Mesenchymal stem cell (in vitro differentiated cells and primary cell): ENCODE results near the gene ALDH3A1.

Source experiments
- DNase-seq: peaks from one replicate; pipeline ENCODE4 v3.0.0-alpha.2; 2013
- H2AFZ ChIP-seq: one replicate; pipeline ENCODE4 v1.6.1; 2013; ENCODE audit warnings: low read depth, mild to moderate bottlenecking, control low read depth, inconsistent platforms, low read length, moderate library complexity
- H2AK5ac ChIP-seq: 2 replicates; pipeline ENCODE4 v1.6.1; 2013; ENCODE audit warnings: low read length, moderate library complexity, mild to moderate bottlenecking, inconsistent platforms; ENCODE audit not compliant: severe bottlenecking
- H2BK120ac ChIP-seq: one replicate; pipeline ENCODE4 v1.6.1; 2013; ENCODE audit warnings: low read depth, mild to moderate bottlenecking, inconsistent platforms, low read length, moderate library complexity
- H2BK12ac ChIP-seq, 2 experiments: one replicate each; pipeline ENCODE4 v1.6.1; 2013; ENCODE audit warnings: inconsistent platforms in 2 of 2, low read length in 2 of 2, mild to moderate bottlenecking in 2 of 2, moderate library complexity in 2 of 2, control low read depth in 1 of 2
- H2BK15ac ChIP-seq: one replicate; pipeline ENCODE4 v1.6.1; 2013; ENCODE audit warnings: mild to moderate bottlenecking, low read depth, inconsistent platforms; ENCODE audit not compliant: poor library complexity, severe bottlenecking
- H2BK5ac ChIP-seq: 2 replicates; pipeline ENCODE4 v1.6.1; 2013; ENCODE audit warnings: low read depth, mild to moderate bottlenecking, low read length, control low read depth, inconsistent platforms; ENCODE audit not compliant: poor library complexity, severe bottlenecking
- H3K14ac ChIP-seq, 2 experiments: one replicate each; pipeline ENCODE4 v1.6.1; 2013; ENCODE audit warnings: inconsistent platforms in 2 of 2, low read length in 2 of 2, control low read depth in 1 of 2, mild to moderate bottlenecking in 1 of 2, moderate library complexity in 1 of 2
- H3K18ac ChIP-seq, 2 experiments: one replicate each; pipeline ENCODE4 v1.6.1; 2013; ENCODE audit warnings: inconsistent platforms in 2 of 2, low read length in 2 of 2, control low read depth in 1 of 2, low read depth in 1 of 2, mild to moderate bottlenecking in 1 of 2
- H3K23ac ChIP-seq, 2 experiments: one replicate each; pipeline ENCODE4 v1.6.1; 2013; ENCODE audit warnings: inconsistent platforms in 2 of 2, low read length in 2 of 2, mild to moderate bottlenecking in 2 of 2, moderate library complexity in 2 of 2, control low read depth in 1 of 2
- H3K27ac ChIP-seq: 2 replicates; pipeline ENCODE4 v1.5.1; 2013; ENCODE audit warnings: mild to moderate bottlenecking, moderate library complexity, low read length, control low read depth, inconsistent platforms; ENCODE audit not compliant: poor library complexity, severe bottlenecking
- H3K27me3 ChIP-seq, 2 experiments: 2 replicates each; pipeline versions ENCODE4 v1.6.1 to v1.7.0; 2013; ENCODE audit warnings: low read length in 2 of 2, mild to moderate bottlenecking in 2 of 2, moderate library complexity in 2 of 2, control low read depth in 1 of 2, inconsistent platforms in 1 of 2; ENCODE audit not compliant: control insufficient read depth in 1 of 2, insufficient read depth in 1 of 2
- H3K36me3 ChIP-seq, 2 experiments: 2 replicates each; pipeline versions ENCODE4 v1.6.1 to v1.7.0; 2013; ENCODE audit warnings: low read length in 2 of 2, control low read depth in 1 of 2, inconsistent platforms in 1 of 2, low read depth in 1 of 2, mild to moderate bottlenecking in 1 of 2; ENCODE audit not compliant: insufficient read depth in 2 of 2, control insufficient read depth in 1 of 2
- H3K4ac ChIP-seq, 2 experiments: one replicate each; pipeline ENCODE4 v1.6.1; 2013; ENCODE audit warnings: inconsistent platforms in 2 of 2, low read length in 2 of 2, mild to moderate bottlenecking in 2 of 2, moderate library complexity in 2 of 2, control low read depth in 1 of 2, low read depth in 1 of 2
- H3K4me1 ChIP-seq: 2 replicates; pipeline ENCODE4 v1.6.1; 2013; ENCODE audit warnings: low read depth, low read length, control low read depth; ENCODE audit not compliant: control insufficient read depth, insufficient read depth
- H3K4me2 ChIP-seq: 2 replicates; pipeline ENCODE4 v1.6.1; 2013; ENCODE audit warnings: low read length, mild to moderate bottlenecking, inconsistent platforms; ENCODE audit not compliant: poor library complexity, severe bottlenecking
- H3K4me3 ChIP-seq, 2 experiments: 2 replicates each; pipeline versions ENCODE4 v1.5.1 to v1.7.0; 2013; ENCODE audit warnings: low read length in 2 of 2, mild to moderate bottlenecking in 2 of 2, control low read depth in 1 of 2, low read depth in 1 of 2; ENCODE audit not compliant: insufficient read depth in 1 of 2
- H3K79me1 ChIP-seq: replicated peaks from 2 replicates; pipeline ENCODE4 v1.6.1; 2013; ENCODE audit warnings: mild to moderate bottlenecking, control low read depth, low read length, inconsistent platforms; ENCODE audit not compliant: poor library complexity, severe bottlenecking
- H3K9ac ChIP-seq: 2 replicates; pipeline ENCODE4 v1.7.0; 2013; ENCODE audit warnings: mild to moderate bottlenecking, low read length, moderate library complexity
- H3K9me3 ChIP-seq: 2 replicates; pipeline ENCODE4 v1.7.0; 2013; ENCODE audit warnings: mild to moderate bottlenecking, low read length; ENCODE audit not compliant: control insufficient read depth
- H4K8ac ChIP-seq: one replicate; pipeline ENCODE4 v1.6.1; 2013; ENCODE audit warnings: inconsistent platforms, mild to moderate bottlenecking, low read length, moderate library complexity
- H4K91ac ChIP-seq: one replicate; pipeline ENCODE4 v1.6.1; 2013; ENCODE audit warnings: mild to moderate bottlenecking, low read length, inconsistent platforms
- WGBS: methylation state at CpG from one replicate; pipeline ENCODE4 v1.1.7; 2013; ENCODE audit warnings: mixed read lengths; 5-methylcytosine and 5-hydroxymethylcytosine counted together

Gene ALDH3A1

DNA sequence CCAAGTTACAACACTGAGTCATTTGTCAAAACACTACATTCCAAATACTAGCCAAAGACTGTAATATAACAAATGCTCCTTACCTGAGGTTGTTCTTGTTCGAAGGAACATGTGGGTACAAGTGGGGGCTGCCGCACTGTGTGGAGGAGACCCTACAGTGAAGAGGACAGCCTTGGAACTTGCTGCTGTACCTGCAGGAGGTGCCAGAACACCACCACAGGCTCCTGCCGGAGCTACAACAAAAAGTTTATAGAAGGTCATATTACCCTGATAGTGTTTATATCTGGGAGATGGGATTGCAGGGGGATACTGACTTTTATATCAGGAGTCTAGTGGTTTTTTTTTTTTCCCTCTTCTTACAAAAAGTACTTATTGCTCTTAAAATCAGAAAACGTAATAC is 37.8 kb upstream of the ALDH3A1 start:
- H2BK120ac ChIP-seq, result no peak overlapping the region
- H3K23ac ChIP-seq, result no peak overlapping the region
- no peak overlapping the region for H2BK15ac ChIP-seq
- no peak overlapping the region for H2AFZ ChIP-seq
- no peak overlapping the region for H3K27ac ChIP-seq
- H3K27me3 ChIP-seq, result no peaks in the 10 kb centered on the region
- no peak overlapping the region for H2BK12ac ChIP-seq
- whole genome bisulfite sequencing, result 100% methylated on average over 3 of the region's 4 CpGs
- H3K36me3 ChIP-seq, result peaks cover 22 to 63% of the 10 kb centered on the region in 2 experiments
- H3K9ac ChIP-seq, result no peak overlapping the region
- H4K91ac ChIP-seq, result no peak overlapping the region
- H3K4me1 ChIP-seq, result peaks cover 4% of the 10 kb centered on the region
- H3K4me2 ChIP-seq, result no peak overlapping the region
- H4K8ac ChIP-seq, result no peak overlapping the region
- H3K9me3 ChIP-seq, result no peaks in the 10 kb centered on the region
- H2BK5ac ChIP-seq, result no peak overlapping the region
- no peak overlapping the region for H3K4ac ChIP-seq
- H3K4me3 ChIP-seq, result no peak overlapping the region
- H3K79me1 ChIP-seq, result peaks cover 1% of the 10 kb centered on the region
- DNase-seq, result no peak
- H2AK5ac ChIP-seq, result no peak overlapping the region
- H3K14ac ChIP-seq, result no peak overlapping the region
- H3K18ac ChIP-seq, result no peak overlapping the region

GRCh38 chr17:19781488-19782458 is 33.7 kb upstream of the ALDH3A1 start:
- H3K9me3 ChIP-seq, result no peaks in the 10 kb centered on the region
- H3K36me3 ChIP-seq, result peaks cover 13 to 64% of the 10 kb centered on the region in 2 experiments
- H2AFZ ChIP-seq, result no peak overlapping the region
- no peak overlapping the region for H3K27ac ChIP-seq
- H2AK5ac ChIP-seq, result no peak overlapping the region
- no peak overlapping the region for H3K4me2 ChIP-seq
- H4K91ac ChIP-seq, result no peak overlapping the region
- H2BK5ac ChIP-seq, result no peak overlapping the region
- no peak overlapping the region for H3K9ac ChIP-seq
- H2BK120ac ChIP-seq, result no peak overlapping the region
- peaks cover 1% of the 10 kb centered on the region for H3K4me1 ChIP-seq
- H3K79me1 ChIP-seq, result peaks cover 1% of the 10 kb centered on the region
- H3K4me3 ChIP-seq, result no peak overlapping the region
- 100% methylated on average over 4 of the region's 9 CpGs for WGBS
- no peak overlapping the region for H3K23ac ChIP-seq
- H2BK12ac ChIP-seq, result no peak overlapping the region
- DNase-seq, result no peak
- H3K14ac ChIP-seq, result no peak overlapping the region
- H3K4ac ChIP-seq, result no peak overlapping the region
- H2BK15ac ChIP-seq, result no peak overlapping the region
- H4K8ac ChIP-seq, result no peak overlapping the region
- no peak overlapping the region for H3K18ac ChIP-seq
- no peaks in the 10 kb centered on the region for H3K27me3 ChIP-seq

DNA sequence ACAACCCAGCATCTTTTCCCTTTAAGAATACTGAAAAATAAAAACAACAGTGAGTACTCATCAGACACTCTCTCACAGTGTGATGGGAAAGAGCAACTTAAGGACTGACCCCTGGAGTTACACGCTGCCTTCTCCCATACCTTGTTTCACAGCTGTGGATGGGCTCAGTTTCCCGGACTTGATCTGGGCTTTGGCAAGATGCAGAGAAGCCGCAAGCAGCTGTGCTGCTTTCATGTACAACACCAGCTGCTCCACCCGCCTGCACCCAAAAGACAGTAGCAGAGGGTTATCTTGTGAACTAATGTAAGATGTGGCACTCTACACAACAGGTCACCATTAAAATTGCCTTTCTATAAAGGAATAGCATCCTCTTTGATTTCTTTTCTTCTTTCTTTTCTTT is 32.7 kb upstream of the ALDH3A1 start:
- no peak overlapping the region for H2BK5ac ChIP-seq
- no peak overlapping the region for H3K4me3 ChIP-seq
- H3K18ac ChIP-seq, result no peak overlapping the region
- H3K4me1 ChIP-seq, result peaks cover 1% of the 10 kb centered on the region
- H2BK12ac ChIP-seq, result no peak overlapping the region
- no peak overlapping the region for H3K23ac ChIP-seq
- peaks cover 1% of the 10 kb centered on the region for H3K79me1 ChIP-seq
- no peak overlapping the region for H3K4me2 ChIP-seq
- no peak overlapping the region for H2BK120ac ChIP-seq
- H2BK15ac ChIP-seq, result no peak overlapping the region
- H2AFZ ChIP-seq, result no peak overlapping the region
- H3K9me3 ChIP-seq, result no peaks in the 10 kb centered on the region
- H3K9ac ChIP-seq, result no peak overlapping the region
- no peak overlapping the region for H3K14ac ChIP-seq
- H3K27ac ChIP-seq, result no peak overlapping the region
- no peak overlapping the region for H2AK5ac ChIP-seq
- no peak overlapping the region for H4K8ac ChIP-seq
- 100% methylated on average over 2 of the region's 4 CpGs for WGBS
- H4K91ac ChIP-seq, result no peak overlapping the region
- peaks cover 13 to 72% of the 10 kb centered on the region in 2 experiments for H3K36me3 ChIP-seq
- H3K27me3 ChIP-seq, result no peaks in the 10 kb centered on the region
- no peak overlapping the region for H3K4ac ChIP-seq
- no peak for DNase-seq

DNA sequence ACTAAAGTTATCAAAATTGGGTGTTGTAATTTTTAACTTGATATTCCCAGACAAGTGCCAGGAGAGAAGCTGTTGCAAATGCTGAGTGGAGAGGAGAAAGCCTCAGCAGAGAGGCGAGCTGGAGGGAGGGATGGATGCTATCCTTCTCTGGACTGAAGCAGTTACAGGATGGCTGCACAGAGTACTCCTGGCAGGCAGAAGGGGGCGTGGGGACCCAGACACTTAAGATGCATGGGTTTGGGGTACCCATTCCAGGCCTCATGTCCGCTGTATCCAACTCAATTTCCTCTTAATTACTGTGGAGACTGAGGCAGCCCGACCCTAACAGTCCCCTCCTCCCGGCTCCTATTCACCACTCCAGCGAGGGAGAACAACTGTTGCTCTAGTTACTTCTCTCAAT is 25.4 kb upstream of the ALDH3A1 start:
- H3K9me3 ChIP-seq, result no peaks in the 10 kb centered on the region
- DNase-seq, result no peak
- 96% methylated on average over 3 of the region's 6 CpGs for WGBS

More for the DNA sequence above, 25.4 kb upstream of the ALDH3A1 start:
- Histone ChIP-seq H3K79me1 (no peaks in the 10 kb centered on the region), H2AK5ac (no peak overlapping the region), H2BK12ac (no peak overlapping the region), H3K4ac (no peak overlapping the region), H3K14ac (no peak overlapping the region), H2BK15ac (no peak overlapping the region), H2BK5ac (no peak overlapping the region), H3K27ac (no peak overlapping the region), H3K4me2 (no peak overlapping the region), H4K91ac (no peak overlapping the region), H3K4me3 (no peak overlapping the region), H2BK120ac (no peak overlapping the region), H3K4me1 (peaks cover 8% of the 10 kb centered on the region), H3K27me3 (no peaks in the 10 kb centered on the region), H3K36me3 (peaks cover 13 to 52% of the 10 kb centered on the region in 2 experiments), H3K23ac (no peak overlapping the region), H4K8ac (no peak overlapping the region), H3K18ac (no peak overlapping the region), H2AFZ (no peak overlapping the region), H3K9ac (no peak overlapping the region)
